Neural cell (in vitro differentiated cells): Measurements from ENCODE around the gene GPR33. TPM values are rescaled to one million over a fixed set of nuclear protein-coding genes. Genes with fewer than 3 reads are reported as not detected.

Source experiments
- H2AFZ ChIP-seq: fragments of 200-600, 300-800 bp; sonication (generic), shearing (Covaris generic); 2 replicates; pipeline ENCODE4 v1.6.0; 2014; ENCODE audit warnings: low read depth, mild to moderate bottlenecking, antibody characterized with exemption, low read length, moderate library complexity
- H3F3A ChIP-seq: fragments of 200-600 bp; shearing (Covaris generic); 2 replicates; pipeline ENCODE4 v1.6.1; 2016; ENCODE audit warnings: mild to moderate bottlenecking, moderate library complexity, mixed read lengths, antibody characterized with exemption, low read length; ENCODE audit not compliant: insufficient read depth, poor library complexity, severe bottlenecking
- H3K27ac ChIP-seq: fragments of 200-600, 300-800 bp; sonication (generic), shearing (Covaris generic); 2 replicates; pipeline ENCODE4 v1.5.1; 2014; ENCODE audit warnings: mild to moderate bottlenecking, low read length, moderate library complexity
- H3K27me3 ChIP-seq: fragments of 300-800, 200-600 bp; sonication (generic), shearing (Covaris generic); 2 replicates; pipeline ENCODE4 v1.6.0; 2014; ENCODE audit warnings: mild to moderate bottlenecking, low read depth, low read length, moderate library complexity; ENCODE audit not compliant: insufficient read depth
- H3K36me3 ChIP-seq: fragments of 300-800, 200-600 bp; sonication (generic), shearing (Covaris generic); 2 replicates; pipeline ENCODE4 v1.5.1; 2014; ENCODE audit warnings: mild to moderate bottlenecking, antibody characterized with exemption, low read length, moderate library complexity; ENCODE audit not compliant: insufficient read depth
- H3K4me2 ChIP-seq: fragments of 300-800, 200-600 bp; sonication (generic), shearing (Covaris generic); 2 replicates; pipeline ENCODE4 v1.6.0; 2014; ENCODE audit warnings: mild to moderate bottlenecking, low read length
- H3K4me3 ChIP-seq: fragments of 300-800, 200-600 bp; sonication (generic), shearing (Covaris generic); 2 replicates; pipeline ENCODE4 v1.5.1; 2014; ENCODE audit warnings: mild to moderate bottlenecking, low read length, moderate library complexity
- H3K79me2 ChIP-seq: fragments of 200-600 bp; shearing (Covaris generic); replicated peaks from 2 replicates; pipeline ENCODE4 v1.6.0; 2014; ENCODE audit warnings: mild to moderate bottlenecking, low read length, moderate library complexity; ENCODE audit not compliant: insufficient read depth
- H3K9ac ChIP-seq: fragments of 300-800, 200-600 bp; sonication (generic), shearing (Covaris generic); 2 replicates; pipeline ENCODE4 v1.6.1; 2016; ENCODE audit warnings: mild to moderate bottlenecking, low read length, mixed read lengths
- H3K9me2 ChIP-seq: fragments of 200-600 bp; shearing (Covaris generic); 2 replicates; pipeline ENCODE4 v1.6.1; 2016; ENCODE audit warnings: mild to moderate bottlenecking, low read length, mixed read lengths; ENCODE audit not compliant: insufficient read depth
- H3K9me3 ChIP-seq: fragments of 200-600, 300-800 bp; sonication (generic), shearing (Covaris generic); 2 replicates; pipeline ENCODE4 v1.6.1; 2016; ENCODE audit warnings: mild to moderate bottlenecking, mixed run types, low read length, moderate library complexity, mixed read lengths
- H4K20me1 ChIP-seq: fragments of 200-600 bp; shearing (Covaris generic); 2 replicates; pipeline ENCODE4 v1.6.1; 2016; ENCODE audit warnings: mild to moderate bottlenecking, mixed run types; ENCODE audit not compliant: insufficient read depth
- CTCF ChIP-seq: fragments of 450-650 bp; IDR thresholded peaks from 2 replicates; pipeline ENCODE4 v1.5.1; 2014; ENCODE audit warnings: antibody characterized with exemption, mild to moderate bottlenecking, moderate library complexity; ENCODE audit not compliant: poor library complexity, severe bottlenecking
- EP300 ChIP-seq: fragments of 450-650 bp; conservative IDR thresholded peaks from 2 replicates; pipeline ENCODE4 v1.6.1; 2014; ENCODE audit warnings: antibody characterized with exemption, mild to moderate bottlenecking, moderate library complexity; ENCODE audit not compliant: poor library complexity, severe bottlenecking
- EZH2 ChIP-seq: fragments of 200-600, 300-800 bp; shearing (Covaris generic), sonication (generic); IDR thresholded peaks from 2 replicates; pipeline ENCODE4 v1.6.1; 2014; ENCODE audit warnings: antibody characterized with exemption, low read length, borderline replicate concordance, mild to moderate bottlenecking; ENCODE audit not compliant: insufficient read depth, poor library complexity, severe bottlenecking
- MXI1 ChIP-seq: fragments of 450-650 bp; conservative IDR thresholded peaks from 2 replicates; pipeline ENCODE4 v1.6.1; 2014; ENCODE audit warnings: antibody characterized with exemption, mild to moderate bottlenecking; ENCODE audit not compliant: poor library complexity, severe bottlenecking
- POLR2AphosphoS5 ChIP-seq: IDR thresholded peaks from 2 replicates; pipeline ENCODE4 v1.6.1; 2012
- RAD21 ChIP-seq: fragments of 450-650 bp; conservative IDR thresholded peaks from 2 replicates; pipeline ENCODE4 v1.6.1; 2014; ENCODE audit warnings: antibody characterized with exemption, mild to moderate bottlenecking, moderate library complexity
- REST ChIP-seq: IDR thresholded peaks from 2 replicates; pipeline ENCODE4 v1.6.1; 2012; ENCODE audit warnings: borderline replicate concordance
- SMC3 ChIP-seq: fragments of 450-650 bp; conservative IDR thresholded peaks from 2 replicates; pipeline ENCODE4 v1.6.1; 2014; ENCODE audit warnings: antibody characterized with exemption, mild to moderate bottlenecking, moderate library complexity; ENCODE audit not compliant: poor library complexity
- TAF1 ChIP-seq: IDR thresholded peaks from 2 replicates; pipeline ENCODE4 v1.6.1; 2012; ENCODE audit warnings: low read depth
- polyA plus RNA-seq: library from polyadenylated mRNA; depleted of rRNA; stranded (reverse); fragments of >200 nt; gene quantifications from 2 replicates; pipeline ENCODE4 v1.2.3, GENCODE V29; 2014

GPR33 gene
- polyA plus RNA-seq, 1 donor from 2014 or later, result not detected

GRCh38 chr14:31479027-31479426, 8.8 kb downstream of the GPR33 start:
- Histone ChIP-seq H2AFZ (no peak overlapping the region), H3K36me3 (no peaks in the 10 kb centered on the region), H3K4me3 (no peak overlapping the region), H3F3A (no peaks in the 10 kb centered on the region), H3K27me3 (no peaks in the 10 kb centered on the region), H4K20me1 (no peaks in the 10 kb centered on the region), H3K9me2 (no peaks in the 10 kb centered on the region), H3K4me2 (no peak overlapping the region), H3K9me3 (no peaks in the 10 kb centered on the region), H3K9ac (no peak overlapping the region), H3K27ac (no peak overlapping the region), H3K79me2 (no peaks in the 10 kb centered on the region)
- TF ChIP-seq RAD21, result no peak
- no peak for TF ChIP-seq SMC3
- TF ChIP-seq CTCF, result no peak
- TF ChIP-seq POLR2AphosphoS5, result no peak

DNA sequence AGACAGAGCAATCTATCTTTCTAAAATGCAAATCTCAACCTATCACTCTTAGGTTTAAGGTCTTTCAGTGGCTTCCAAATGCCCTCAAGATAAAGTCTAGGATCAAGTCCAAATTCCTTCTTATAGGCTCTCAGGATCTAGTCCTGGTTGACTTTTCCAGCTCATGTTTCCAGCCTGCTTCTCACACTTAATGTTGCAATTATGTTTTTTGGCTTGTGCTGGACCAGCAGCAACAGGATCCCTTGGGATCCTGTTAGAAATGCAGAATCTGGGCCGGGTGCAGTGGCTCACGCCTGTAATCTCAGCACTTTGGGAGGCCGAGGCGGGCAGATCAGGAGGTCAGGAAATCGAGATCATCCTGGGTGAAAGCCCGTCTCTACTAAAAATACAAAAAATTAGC, 10.6 kb downstream of the GPR33 start:
- no peak overlapping the region for H3K27ac ChIP-seq
- H3K9ac ChIP-seq, result no peak overlapping the region
- H3K27me3 ChIP-seq, result no peaks in the 10 kb centered on the region
- no peaks in the 10 kb centered on the region for H3K79me2 ChIP-seq
- no peaks in the 10 kb centered on the region for H3K9me2 ChIP-seq
- no peak overlapping the region for H2AFZ ChIP-seq
- H3K4me2 ChIP-seq, result no peak overlapping the region
- no peaks in the 10 kb centered on the region for H3F3A ChIP-seq
- no peak for TF ChIP-seq EP300
- TF ChIP-seq SMC3, result no peak
- TF ChIP-seq RAD21, result no peak
- no peak for TF ChIP-seq REST
- TF ChIP-seq EZH2, result no peak
- no peak for TF ChIP-seq TAF1
- TF ChIP-seq MXI1, result no peak
- no peak for TF ChIP-seq POLR2AphosphoS5
- no peak for TF ChIP-seq CTCF
- H3K9me3 ChIP-seq, result no peaks in the 10 kb centered on the region
- no peak overlapping the region for H3K4me3 ChIP-seq
- no peaks in the 10 kb centered on the region for H4K20me1 ChIP-seq
- no peaks in the 10 kb centered on the region for H3K36me3 ChIP-seq
